ENCODE results near the gene IFNA10.
A peak's percentile ranks its signal among the peaks of the same experiment; 100 is the strongest.
"Not testable (repeated sequence)": the region's sequence is repeated elsewhere in the genome, so short reads cannot be mapped to it uniquely, and the experiment has no call there.

IFNA10 gene

DNA sequence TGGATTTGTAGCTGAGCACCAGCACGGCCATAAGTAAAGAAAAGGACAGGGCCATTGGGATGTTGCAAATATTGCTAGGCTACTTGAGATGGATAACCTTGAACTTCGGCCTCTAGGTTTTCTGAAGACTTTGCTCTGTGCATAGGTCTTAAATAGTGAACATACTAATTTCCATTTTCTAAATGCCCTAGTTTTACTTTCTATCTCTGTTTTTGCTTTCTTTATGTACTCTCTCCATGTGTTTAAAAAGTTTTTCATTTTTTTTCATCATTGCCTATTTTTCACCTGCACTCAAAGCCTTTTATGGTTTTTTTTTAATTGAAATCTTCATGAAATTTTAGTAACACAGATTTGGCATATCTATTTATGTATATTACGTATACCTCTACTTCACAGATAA is at the start of gene IFNA10:
IFNA10 (minus strand) TSS at position 101 of the 400 bp plus-strand sequence; CDS start at position 55, 46 bp downstream.
- not testable (repeated sequence) for DNase-seq

DNA sequence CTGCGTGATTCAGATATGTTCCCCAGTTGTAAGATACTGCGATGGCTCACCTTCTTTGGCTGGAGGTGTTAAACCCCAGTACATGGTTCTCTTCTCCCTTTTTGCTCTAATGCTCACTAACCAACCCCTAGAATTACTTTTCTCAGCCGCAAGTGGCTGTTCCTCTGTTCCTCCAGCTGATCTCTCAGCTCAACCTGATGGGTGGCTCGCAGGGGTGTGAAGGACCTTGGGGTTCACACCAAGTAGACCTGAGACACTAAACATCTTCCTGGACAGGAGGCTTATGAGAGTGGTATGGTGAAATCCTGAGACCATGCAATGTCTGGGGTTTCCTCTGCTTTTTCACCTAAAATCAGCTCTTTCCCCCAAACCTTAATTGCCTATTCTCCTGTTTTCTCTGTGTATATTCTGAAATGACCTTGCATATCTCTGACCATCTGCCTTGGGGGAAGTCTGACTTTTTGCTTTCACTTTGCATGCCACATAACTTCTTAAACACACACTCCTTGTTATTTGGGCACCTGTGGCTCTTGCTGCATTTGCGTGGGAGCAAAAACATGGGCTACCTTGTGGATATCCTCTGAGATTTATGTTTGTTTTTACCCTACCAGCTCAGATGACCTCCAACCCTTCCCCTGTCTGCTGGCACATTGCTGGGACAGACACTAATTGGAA is 48.7 kb upstream of the IFNA10 start:
- DNase-seq: no peak

DNA sequence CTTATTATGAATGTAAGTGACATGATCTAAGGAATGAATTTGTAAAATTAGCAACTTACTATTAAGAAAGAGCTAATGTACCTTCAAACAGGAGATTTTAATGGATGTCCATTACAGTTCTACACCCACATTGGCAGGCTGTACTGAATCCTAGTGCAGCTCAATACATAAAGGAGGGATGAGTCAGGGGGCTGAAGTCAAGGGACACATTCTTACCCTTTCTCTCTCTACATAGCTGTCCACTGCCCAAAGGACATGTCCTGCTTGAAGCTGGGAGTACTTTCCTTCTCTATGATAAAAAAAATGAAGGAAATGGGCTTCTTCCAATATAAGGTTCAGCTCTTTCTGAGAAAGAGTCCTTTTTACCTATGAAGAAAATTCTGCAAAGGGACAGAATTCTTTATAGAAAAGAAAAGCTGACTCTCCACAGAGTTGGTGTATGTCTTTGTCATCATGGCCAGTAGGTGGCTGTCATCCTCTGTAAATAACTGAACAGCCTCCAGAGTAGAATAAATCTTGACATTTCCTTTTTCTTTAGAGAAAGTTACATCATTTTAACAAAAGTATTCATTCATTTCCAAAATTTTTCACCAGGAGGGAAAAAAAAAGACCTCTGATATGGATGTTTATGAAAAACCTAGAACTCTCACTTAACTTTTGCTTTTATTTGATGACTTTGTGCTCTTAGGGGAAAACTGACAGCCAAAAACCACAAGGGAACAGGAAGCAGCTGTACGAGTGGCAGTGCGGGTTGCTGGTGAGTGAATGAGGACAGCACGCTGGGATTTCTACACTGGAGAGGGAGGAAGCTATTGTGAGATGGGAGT is 46.0 kb upstream of the IFNA10 start:
- peak; percentile 40 for DNase-seq

- no peak for DNase-seq
These were observed 44.7 kb upstream of the IFNA10 start for GRCh38 chr9:21251638-21252037.

- DNase-seq: no peak
These were observed 44.2 kb upstream of the IFNA10 start for GRCh38 chr9:21251190-21251589.

- no peak for DNase-seq
These were observed 37.9 kb upstream of the IFNA10 start for GRCh38 chr9:21244836-21245235.

DNA sequence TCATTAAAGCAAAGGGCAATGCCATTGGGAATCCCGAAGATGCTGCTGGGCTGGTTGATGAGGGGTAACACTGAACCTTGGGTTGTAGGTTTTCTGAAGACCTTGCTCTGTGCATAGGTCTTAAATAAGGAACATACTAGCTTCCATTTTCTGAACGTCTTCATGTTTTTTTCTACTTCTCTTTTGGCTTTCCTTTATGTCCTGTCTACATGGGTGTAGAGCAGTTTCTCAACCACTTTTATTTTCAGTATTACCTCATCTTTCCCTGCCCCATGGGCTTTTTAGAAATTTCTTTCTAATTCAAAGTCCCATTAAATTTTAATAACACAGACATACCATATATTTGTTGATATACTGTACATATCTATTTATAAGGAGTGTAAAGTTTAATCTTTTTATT is 33.0 kb upstream of the IFNA10 start, which contains the start of gene IFNA14:
IFNA14 (minus strand) TSS at position 95 of the 400 bp plus-strand sequence; CDS start at position 25, 70 bp downstream.
- no peak for DNase-seq

DNA sequence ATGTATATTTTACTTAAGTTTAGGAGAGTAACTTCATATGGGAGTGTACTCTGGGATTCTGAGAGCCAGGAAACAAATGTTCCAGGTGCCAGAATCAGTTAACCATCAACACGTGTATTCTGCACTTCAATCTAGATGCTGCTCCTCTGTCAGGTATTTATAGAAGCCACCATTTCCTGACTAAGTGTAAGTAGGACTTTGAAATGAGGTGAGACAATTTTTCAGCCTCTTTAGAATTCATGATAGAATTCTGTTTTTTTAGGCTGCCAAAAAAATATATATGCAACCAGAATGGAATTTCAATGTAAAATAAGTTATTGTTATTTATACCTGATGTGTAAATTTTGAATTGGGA is 29.4 kb upstream of the IFNA10 start:
- not testable (repeated sequence) for DNase-seq

GRCh38 chr9:21235468-21236359 is 28.8 kb upstream of the IFNA10 start:
- DNase-seq: peak; percentile 59

DNA sequence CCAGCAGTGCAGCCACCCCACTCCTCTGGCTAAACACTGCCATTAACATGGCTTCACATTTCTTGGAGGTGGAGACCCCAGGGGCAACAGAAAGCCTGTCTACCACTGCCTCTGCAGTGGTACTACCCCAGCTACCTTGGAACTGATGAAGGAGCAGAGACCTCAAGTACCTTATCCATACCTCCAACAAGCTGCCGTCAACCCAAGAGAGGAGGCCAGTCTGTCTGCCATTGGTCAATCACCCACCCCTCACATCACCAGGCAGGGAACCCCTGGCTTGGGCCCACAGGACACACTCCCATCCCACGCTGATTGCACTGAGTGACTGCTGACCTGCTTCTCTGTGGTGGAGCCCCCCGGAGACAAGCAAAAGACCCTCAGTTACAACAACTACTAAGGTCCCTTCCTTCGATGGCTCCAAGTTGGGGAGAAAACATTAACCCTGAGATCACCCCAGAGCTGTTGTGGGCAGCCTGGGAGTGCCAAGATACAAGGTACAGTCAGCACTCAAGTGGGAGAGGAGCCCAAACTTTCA is 27.3 kb upstream of the IFNA10 start:
- DNase-seq: no peak

DNA sequence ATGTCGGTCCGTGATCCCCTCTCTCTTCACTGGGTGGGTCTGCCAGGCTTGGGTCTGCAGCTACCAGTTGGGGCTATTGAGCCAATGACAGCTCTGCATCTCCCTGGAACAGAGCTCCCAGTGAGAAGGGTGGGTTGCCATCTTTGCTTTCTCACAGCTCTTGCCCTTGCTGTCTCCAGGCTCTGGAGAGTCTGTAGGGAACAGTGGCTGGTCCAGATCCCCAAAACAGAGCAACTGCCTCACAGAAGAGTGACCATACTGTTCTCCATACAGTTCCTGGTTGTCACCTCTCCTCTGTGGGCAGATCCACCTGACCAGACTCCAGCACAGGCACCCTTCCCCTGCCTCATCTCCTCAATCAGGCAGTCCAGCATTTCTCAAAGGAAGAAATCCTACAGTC is 26.3 kb upstream of the IFNA10 start:
- no peak for DNase-seq

GRCh38 chr9:21228122-21228521 is 21.2 kb upstream of the IFNA10 start, which contains the start of gene IFNA17:
IFNA17 (minus strand) TSS chr9:21228222; CDS start chr9:21228173, 49 bp downstream.
- DNase-seq: no peak

DNA sequence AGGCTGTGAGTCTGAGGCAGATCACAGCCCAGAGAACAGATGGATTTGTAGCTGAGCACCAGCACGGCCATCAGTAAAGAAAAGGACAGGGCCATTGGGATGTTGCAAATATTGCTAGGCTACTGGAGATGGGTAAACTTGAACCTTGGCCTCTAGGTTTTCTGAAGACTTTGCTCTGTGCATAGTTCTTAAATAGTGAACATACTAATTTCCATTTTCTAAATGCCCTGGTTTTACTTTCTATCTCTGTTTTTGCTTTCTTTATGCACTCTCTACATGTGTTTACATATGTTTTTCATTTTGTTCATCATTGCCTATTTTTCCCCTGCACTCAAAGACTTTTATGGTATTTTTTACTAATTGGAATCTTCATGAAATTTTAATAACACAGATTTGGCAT is 10.3 kb upstream of the IFNA10 start, which contains the start of gene IFNA16:
IFNA16 (minus strand) TSS at position 101 of the 400 bp plus-strand sequence; CDS start at position 95, 6 bp downstream.
- DNase-seq: not testable (repeated sequence)

DNA sequence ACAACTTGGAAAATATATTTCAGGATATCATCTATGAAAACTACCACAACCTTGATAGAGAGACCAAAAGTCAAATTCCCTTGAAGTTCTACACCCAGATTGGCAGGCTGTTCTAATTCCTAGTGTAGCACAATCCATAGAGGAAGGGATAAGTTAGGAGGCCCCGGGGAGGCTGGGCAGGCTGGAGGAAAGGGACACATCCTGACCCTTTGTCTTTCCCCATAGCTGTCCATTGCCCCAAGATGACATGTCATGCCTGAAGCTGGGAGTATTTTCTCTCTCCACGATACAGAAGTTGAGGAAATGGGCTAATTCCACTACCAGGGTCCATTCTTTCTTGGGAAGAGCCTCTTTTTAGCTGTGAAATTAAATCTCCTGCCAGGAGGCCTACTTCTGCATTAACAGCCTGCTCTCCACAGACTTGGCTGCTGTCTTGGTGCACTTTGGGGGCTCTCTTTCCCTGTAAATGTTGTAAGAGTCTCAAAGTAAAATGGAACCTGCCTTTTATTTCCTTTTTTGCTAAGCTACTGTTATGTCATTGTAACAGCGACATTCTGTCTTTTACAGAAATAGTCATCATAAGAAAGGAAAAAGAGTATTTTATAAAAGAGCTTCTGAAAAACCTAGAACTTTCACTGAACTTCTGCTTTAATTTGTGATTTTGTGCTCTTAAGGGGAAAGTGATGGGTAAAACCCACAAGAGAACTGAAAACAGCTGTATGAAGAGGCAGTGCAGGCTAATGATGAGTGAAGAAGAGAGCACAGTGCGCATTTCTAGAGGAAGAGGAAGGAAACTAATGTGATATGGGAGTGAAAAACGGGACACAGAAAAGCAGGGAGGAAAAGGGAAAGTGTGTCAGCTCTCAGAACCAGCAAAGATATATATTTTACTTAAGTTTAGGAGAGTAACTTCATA is 6.7 kb upstream of the IFNA10 start:
- DNase-seq: peak; percentile 10

GRCh38 chr9:21212160-21212559 is 5.2 kb upstream of the IFNA10 start:
- not testable (repeated sequence) for DNase-seq

- DNase-seq: not testable (repeated sequence)
These were observed 3.8 kb upstream of the IFNA10 start for GRCh38 chr9:21210782-21211181.

DNA sequence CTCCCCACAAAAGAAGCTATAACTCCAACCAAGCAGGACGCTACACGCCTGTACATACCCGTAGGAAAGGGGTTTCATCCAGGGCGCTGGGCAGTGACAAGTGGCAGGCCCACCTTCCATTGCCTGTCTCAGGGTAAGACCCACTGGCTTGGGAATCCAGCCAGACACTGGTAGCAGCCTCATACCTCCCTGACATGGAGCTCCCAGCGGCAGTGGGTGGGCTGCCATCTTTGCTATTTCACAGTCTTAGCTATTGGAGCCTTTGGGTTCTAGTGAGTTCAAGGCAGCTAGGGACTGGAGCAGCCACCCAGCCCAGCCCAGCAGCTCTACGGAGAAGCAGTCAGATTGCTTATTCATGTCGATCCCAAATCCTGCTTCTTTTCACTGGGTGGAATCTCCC is 3.4 kb upstream of the IFNA10 start:
- no peak for DNase-seq

- DNase-seq: no peak
These were observed 1.7 kb downstream of the IFNA10 start for GRCh38 chr9:21205204-21205603.

GRCh38 chr9:21202105-21202504 is 4.8 kb downstream of the IFNA10 start, which contains the start of gene IFNA7:
IFNA7 (minus strand) TSS chr9:21202205; CDS start chr9:21202165, 40 bp downstream.
- DNase-seq: not testable (repeated sequence)

GRCh38 chr9:21194867-21195776 is 11.8 kb downstream of the IFNA10 start:
- DNase-seq: peak; percentile 34

Measured in NCI-H82 (cell line).